NCI-H2196 (cell line): ENCODE data around the gene TMEM26.

Source experiments
- DNase-seq: peaks from one replicate; lab custom pipeline; 2025; ENCODE audit not compliant: unreplicated experiment; lab: John Stamatoyannopoulos, UW

The TMEM26 gene

GRCh38 chr10:61460835-61461234 lies 7.7 kb upstream of the TMEM26 start:
- DNase-seq = no peak

GRCh38 chr10:61458031-61458430 lies 4.8 kb upstream of the TMEM26 start:
- DNase-seq = no peak

- DNase-seq = no peak
These were observed 3.1 kb upstream of the TMEM26 start for GRCh38 chr10:61456095-61456789.

- no peak for DNase-seq
These were observed 2.5 kb upstream of the TMEM26 start for GRCh38 chr10:61455656-61456055.

- DNase-seq = no peak
These were observed 1.4 kb upstream of the TMEM26 start for GRCh38 chr10:61454541-61454940.

- no peak for DNase-seq
These were observed 980 bp downstream of the TMEM26 start for GRCh38 chr10:61452151-61452651.

- no peak for DNase-seq
These were observed 1.8 kb downstream of the TMEM26 start for GRCh38 chr10:61451357-61451756.

- no peak for DNase-seq
These were observed 4.2 kb downstream of the TMEM26 start for GRCh38 chr10:61448841-61449600.

- no peak for DNase-seq
These were observed 5.1 kb downstream of the TMEM26 start for GRCh38 chr10:61448091-61448490.

- no peak for DNase-seq
These were observed 14.0 kb downstream of the TMEM26 start for GRCh38 chr10:61439058-61439609.

- no peak for DNase-seq
These were observed 14.8 kb downstream of the TMEM26 start for GRCh38 chr10:61438141-61438988.

- no peak for DNase-seq
These were observed 30.0 kb downstream of the TMEM26 start for GRCh38 chr10:61423178-61423577.

GRCh38 chr10:61417661-61418060 lies 35.5 kb downstream of the TMEM26 start:
- no peak for DNase-seq

- no peak for DNase-seq
These were observed 37.4 kb downstream of the TMEM26 start for GRCh38 chr10:61415824-61416223.

GRCh38 chr10:61411706-61412105 lies 41.5 kb downstream of the TMEM26 start:
- DNase-seq = no peak

GRCh38 chr10:61410353-61411070 lies 42.7 kb downstream of the TMEM26 start:
- DNase-seq = no peak

- no peak for DNase-seq
These were observed 44.0 kb downstream of the TMEM26 start for GRCh38 chr10:61409157-61409556.

GRCh38 chr10:61408105-61408504 lies 45.1 kb downstream of the TMEM26 start:
- no peak for DNase-seq

- no peak for DNase-seq
These were observed 46.4 kb downstream of the TMEM26 start for GRCh38 chr10:61406736-61407135.

- no peak for DNase-seq
These were observed 46.9 kb downstream of the TMEM26 start for GRCh38 chr10:61406242-61406641.

- DNase-seq = no peak
These were observed 48.4 kb downstream of the TMEM26 start for GRCh38 chr10:61404751-61405150.
